Ascending aorta (tissue), 2 donors: ENCODE data around the gene APBB1IP. TPM values are rescaled to one million over a fixed set of nuclear protein-coding genes. Genes with fewer than 3 reads are reported as not detected.

Experiments used
- DNase-seq, 2 donors: peaks; one replicate each; pipeline ENCODE4 v3.0.0-alpha.2; 2019; ENCODE audit warnings: low spot score in 2 of 2
- H3K27ac ChIP-seq, 2 donors: fragments of 200-600 bp; sonication (generic); one replicate each; pipeline ENCODE4 v1.5.1; 2016 to 2017; ENCODE audit warnings: mild to moderate bottlenecking in 1 of 2
- H3K27me3 ChIP-seq: fragments of 200-600 bp; sonication (generic); one replicate; pipeline ENCODE4 v1.5.1; 2017
- H3K36me3 ChIP-seq, 2 donors: fragments of 200-600 bp; sonication (generic); one replicate each; pipeline ENCODE4 v1.5.1; 2016
- H3K4me1 ChIP-seq, 2 donors: fragments of 200-600 bp; sonication (generic); one replicate each; pipeline ENCODE4 v1.5.1; 2016 to 2017; ENCODE audit warnings: mild to moderate bottlenecking in 1 of 2
- H3K4me3 ChIP-seq, 2 donors: fragments of 200-600 bp; sonication (generic); one replicate each; pipeline ENCODE4 v1.5.1; 2016 to 2017; ENCODE audit warnings: mild to moderate bottlenecking in 1 of 2
- H3K9me3 ChIP-seq, 2 donors: fragments of 200-600 bp; sonication (generic); one replicate each; pipeline ENCODE4 v1.5.1; 2016
- intact Hi-C: fragments of 100-400 bp; cut with DNase I; formaldehyde crosslinking; loops from one replicate; pipeline ENCODE4 v1.15.1; 2023
- total RNA-seq: library from RNA; depleted of rRNA; stranded (reverse); fragments of >200 nt; gene quantifications from one replicate; pipeline ENCODE4 v1.1.0, GENCODE V29; 2016
- TF ChIP-seq, protein P1 (sequence below), 3 experiments: fragments of 200-600 bp in 2 of 3; fragments of 450-650 bp in 1 of 3; sonication (generic) in 2 of 3; IDR thresholded peaks; one replicate each; pipeline ENCODE4 v1.5.1; 2016 to 2019; ENCODE audit warnings: antibody characterized with exemption in 3 of 3, mild to moderate bottlenecking in 1 of 3, moderate library complexity in 1 of 3

Gene APBB1IP
- total RNA-seq, 1 donor from 2014 or later: not detected

DNA sequence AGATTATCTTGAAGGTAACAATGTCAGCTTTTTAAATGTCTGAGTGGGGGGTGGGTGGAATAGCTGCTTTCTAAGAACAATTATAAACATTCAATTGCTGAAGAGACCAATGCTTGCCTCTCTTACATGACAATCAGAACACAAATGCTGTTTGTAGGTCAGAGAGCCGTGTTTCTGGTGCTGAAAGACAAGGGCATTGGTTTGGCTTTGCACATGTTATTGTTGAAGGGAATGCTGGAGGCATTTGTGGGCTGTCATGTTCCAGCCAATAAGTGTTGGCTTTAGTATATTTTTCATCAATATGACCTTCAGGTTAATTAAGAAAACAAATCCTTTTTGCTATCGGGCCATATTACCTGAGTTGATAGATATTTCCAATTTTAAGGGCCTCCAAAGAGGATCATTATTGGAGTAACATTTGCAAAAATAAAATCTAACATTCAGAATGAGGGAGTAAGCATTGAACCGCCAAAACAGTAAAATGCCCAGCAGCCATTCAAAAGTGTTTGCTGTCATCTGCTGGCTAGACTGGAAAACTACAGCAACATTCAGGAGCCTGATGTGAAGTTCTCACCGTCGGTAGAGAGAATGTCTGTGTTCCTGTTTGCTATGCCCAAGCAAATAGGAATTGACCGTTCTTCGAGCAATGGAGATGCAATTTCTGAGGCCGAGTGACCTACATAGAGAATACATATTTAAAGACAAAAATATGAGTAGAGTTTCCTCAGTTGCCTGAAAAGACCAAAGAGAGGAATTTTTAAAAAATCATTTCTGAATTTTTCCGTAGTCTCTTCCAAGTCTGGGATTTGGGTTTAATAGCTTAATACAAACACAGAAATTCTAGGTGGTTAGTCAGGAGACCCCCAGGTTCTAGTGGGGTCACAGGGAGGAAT is 118.9 kb downstream of the APBB1IP start:
- Histone ChIP-seq H3K4me3 (no peak overlapping the region), H3K4me1 (no peaks in the 10 kb centered on the region), H3K27me3 (no peaks in the 10 kb centered on the region), H3K9me3 (no peaks in the 10 kb centered on the region), H3K27ac (no peak overlapping the region), H3K36me3 (no peaks in the 10 kb centered on the region)
- no peak for DNase-seq
- TF ChIP-seq, protein P1, sequence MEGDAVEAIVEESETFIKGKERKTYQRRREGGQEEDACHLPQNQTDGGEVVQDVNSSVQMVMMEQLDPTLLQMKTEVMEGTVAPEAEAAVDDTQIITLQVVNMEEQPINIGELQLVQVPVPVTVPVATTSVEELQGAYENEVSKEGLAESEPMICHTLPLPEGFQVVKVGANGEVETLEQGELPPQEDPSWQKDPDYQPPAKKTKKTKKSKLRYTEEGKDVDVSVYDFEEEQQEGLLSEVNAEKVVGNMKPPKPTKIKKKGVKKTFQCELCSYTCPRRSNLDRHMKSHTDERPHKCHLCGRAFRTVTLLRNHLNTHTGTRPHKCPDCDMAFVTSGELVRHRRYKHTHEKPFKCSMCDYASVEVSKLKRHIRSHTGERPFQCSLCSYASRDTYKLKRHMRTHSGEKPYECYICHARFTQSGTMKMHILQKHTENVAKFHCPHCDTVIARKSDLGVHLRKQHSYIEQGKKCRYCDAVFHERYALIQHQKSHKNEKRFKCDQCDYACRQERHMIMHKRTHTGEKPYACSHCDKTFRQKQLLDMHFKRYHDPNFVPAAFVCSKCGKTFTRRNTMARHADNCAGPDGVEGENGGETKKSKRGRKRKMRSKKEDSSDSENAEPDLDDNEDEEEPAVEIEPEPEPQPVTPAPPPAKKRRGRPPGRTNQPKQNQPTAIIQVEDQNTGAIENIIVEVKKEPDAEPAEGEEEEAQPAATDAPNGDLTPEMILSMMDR (IDR thresholded peaks at IDR 0.05): peak; percentile 52 to 77 (median 67)
- intact Hi-C loops: loop anchor here (2.0 to 5.0 kb wide), 2 partner anchors 222 to 680 kb away; no protein-coding TSS in a partner anchor

DNA sequence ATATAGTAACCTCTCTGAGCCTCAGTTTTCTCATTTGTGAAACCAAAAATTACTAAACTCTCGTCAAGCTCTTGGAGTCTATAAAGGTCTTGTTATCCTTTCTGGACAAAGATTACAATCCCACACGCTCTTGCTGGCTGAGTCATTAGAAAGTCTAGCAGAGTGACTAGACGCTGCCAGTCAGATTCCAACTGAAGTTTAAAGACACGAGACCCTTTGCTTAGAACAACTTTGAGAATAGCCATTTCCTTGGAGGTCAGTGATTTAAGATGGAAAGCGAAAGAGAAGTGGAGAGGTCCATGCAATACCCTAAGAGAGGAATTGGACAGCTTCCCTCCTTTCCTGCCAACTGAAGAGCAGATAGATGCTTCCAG is 119.5 kb downstream of the APBB1IP start:
- Histone ChIP-seq H3K27me3 (no peaks in the 10 kb centered on the region), H3K9me3 (no peaks in the 10 kb centered on the region), H3K27ac (no peak overlapping the region), H3K36me3 (no peaks in the 10 kb centered on the region), H3K4me3 (no peak overlapping the region), H3K4me1 (no peaks in the 10 kb centered on the region)
- intact Hi-C loops: loop anchor here (2.0 to 5.0 kb wide), 2 partner anchors 223 to 680 kb away; no protein-coding TSS in a partner anchor
- no peak for DNase-seq
- TF ChIP-seq, protein P1 (IDR thresholded peaks at IDR 0.05): no peak

DNA sequence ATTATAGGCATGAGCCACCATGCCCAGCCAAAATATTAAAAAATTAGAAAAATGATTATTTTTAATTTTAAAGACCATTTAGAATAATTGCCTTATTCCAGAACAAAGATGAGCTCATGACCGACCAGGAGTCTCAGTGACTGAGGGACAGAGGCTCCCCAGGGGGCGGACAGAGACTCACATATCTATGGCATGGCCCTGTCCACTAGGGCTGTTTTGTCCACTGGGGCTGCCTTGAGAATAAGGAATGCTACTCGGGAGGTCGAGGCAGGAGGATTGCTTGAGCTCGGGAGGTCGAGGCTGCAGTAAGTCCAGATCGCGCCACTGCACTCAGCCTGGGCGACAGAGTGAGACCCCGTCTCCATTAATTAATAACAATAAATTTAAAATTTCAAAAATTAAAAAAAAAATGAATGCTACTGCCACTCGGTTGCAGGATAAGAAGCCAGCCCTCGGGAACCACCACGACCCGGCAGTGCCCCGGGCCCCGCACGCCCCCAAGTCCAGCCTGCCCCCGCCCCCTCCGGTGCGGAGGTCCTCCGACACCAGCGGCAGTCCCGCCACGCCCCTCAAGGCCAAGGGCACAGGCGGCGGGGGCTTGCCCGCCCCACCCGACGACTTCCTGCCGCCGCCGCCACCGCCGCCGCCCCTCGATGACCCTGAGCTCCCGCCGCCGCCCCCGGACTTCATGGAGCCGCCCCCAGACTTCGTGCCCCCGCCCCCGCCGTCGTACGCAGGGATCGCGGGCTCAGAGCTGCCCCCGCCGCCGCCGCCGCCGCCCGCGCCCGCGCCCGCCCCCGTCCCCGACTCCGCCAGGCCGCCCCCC is 128.6 kb downstream of the APBB1IP start:
- Histone ChIP-seq H3K4me3 (peak overlapping the region; percentile 39 to 55), H3K27ac (no peak overlapping the region), H3K27me3 (no peaks in the 10 kb centered on the region), H3K36me3 (no peaks in the 10 kb centered on the region), H3K4me1 (no peaks in the 10 kb centered on the region), H3K9me3 (no peaks in the 10 kb centered on the region)
- TF ChIP-seq, protein P1 (IDR thresholded peaks at IDR 0.05): no peak
- DNase-seq: no peak
- intact Hi-C loops: no loop called here

DNA sequence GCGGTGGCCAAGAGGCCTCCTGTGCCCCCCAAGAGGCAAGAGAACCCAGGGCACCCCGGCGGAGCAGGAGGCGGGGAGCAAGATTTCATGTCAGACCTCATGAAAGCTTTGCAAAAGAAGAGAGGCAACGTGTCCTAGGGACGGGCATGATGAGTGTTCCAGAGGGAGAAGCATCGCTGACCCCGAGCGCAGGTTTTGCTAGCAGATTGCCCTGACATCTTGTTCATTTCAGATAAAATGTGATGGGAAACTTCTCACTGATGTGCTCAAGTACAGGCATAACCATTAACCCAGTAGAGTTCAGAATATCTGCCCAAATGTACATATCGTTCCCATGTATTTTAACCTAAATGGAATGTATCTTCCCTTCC is 129.2 kb downstream of the APBB1IP start:
- Histone ChIP-seq H3K9me3 (no peaks in the 10 kb centered on the region), H3K27me3 (no peaks in the 10 kb centered on the region), H3K4me3 (peak overlapping the region; percentile 39 to 55), H3K27ac (no peak overlapping the region), H3K36me3 (no peaks in the 10 kb centered on the region), H3K4me1 (no peaks in the 10 kb centered on the region)
- no peak for DNase-seq
- intact Hi-C loops: no loop called here
- TF ChIP-seq, protein P1 (IDR thresholded peaks at IDR 0.05): no peak

DNA sequence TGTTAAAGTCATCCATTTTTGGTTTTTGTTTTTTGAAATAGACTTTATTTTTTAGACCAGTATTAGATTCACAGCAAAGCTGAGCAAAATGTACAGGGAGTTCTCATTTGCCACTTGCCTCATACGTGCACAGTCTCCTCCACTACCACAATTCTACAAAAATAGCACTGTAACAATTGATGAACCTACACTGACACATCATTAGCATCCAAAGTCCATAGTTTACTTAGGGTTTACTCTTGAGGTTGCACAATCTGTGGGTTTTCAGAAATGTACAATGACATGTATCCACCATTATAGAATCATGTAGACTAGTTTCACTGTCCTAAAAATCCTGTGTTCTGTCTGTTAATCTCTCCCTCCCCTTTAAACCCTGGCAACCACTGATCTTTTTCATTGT is 133.5 kb downstream of the APBB1IP start:
- intact Hi-C loops: loop anchor here (5.0 kb wide), 1 partner anchor 751 kb away; no protein-coding TSS in a partner anchor
- DNase-seq: no peak
- Histone ChIP-seq H3K27me3 (no peaks in the 10 kb centered on the region), H3K4me3 (no peak overlapping the region), H3K4me1 (no peaks in the 10 kb centered on the region), H3K9me3 (no peaks in the 10 kb centered on the region), H3K36me3 (no peaks in the 10 kb centered on the region), H3K27ac (no peak overlapping the region)
- TF ChIP-seq, protein P1 (IDR thresholded peaks at IDR 0.05): no peak
